HEK293 (cell line): Measurements from ENCODE around the gene SCGB3A1.

Experiments used
- CTCF ChIA-PET: fragments of 350-600 bp; formaldehyde crosslinking; extraction: SDS; loops from one replicate; lab custom pipeline; 2021; ENCODE audit warnings: antibody characterized with exemption; lab: Yijun Ruan, JAX
- POLR2A ChIA-PET: fragments of 300-600 bp; formaldehyde crosslinking; extraction: SDS; loops from one replicate; lab custom pipeline; 2020; ENCODE audit warnings: antibody characterized with exemption, inconsistent platforms; lab: Yijun Ruan, JAX
- H3K27ac ChIP-seq: fragments of 200-500 bp; sonication (Bioruptor generic); 2 replicates; pipeline ENCODE4 v1.5.1; 2014; ENCODE audit warnings: low read depth, low read length, control low read depth, inconsistent platforms; ENCODE audit errors: extremely low read depth
- H3K36me3 ChIP-seq, 2 experiments: fragments of 200-500 bp in 1 of 2; sonication (Bioruptor generic) in 1 of 2; 1 replicate in 1 of 2; 2 replicates in 1 of 2; pipeline ENCODE4 v1.5.1; 2014 to 2017; ENCODE audit warnings: inconsistent platforms in 2 of 2, low read length in 2 of 2; ENCODE audit not compliant: control insufficient read depth in 2 of 2, insufficient read depth in 1 of 2
- H3K4me1 ChIP-seq: fragments of 200-500 bp; sonication (Bioruptor generic); 2 replicates; pipeline ENCODE4 v1.5.1; 2014; ENCODE audit warnings: mild to moderate bottlenecking, low read length, inconsistent platforms; ENCODE audit not compliant: control insufficient read depth, insufficient read depth
- H3K4me3 ChIP-seq: 2 replicates; pipeline ENCODE4 v1.5.1; 2011; ENCODE audit warnings: low read depth, mild to moderate bottlenecking, control low read depth, low read length, moderate library complexity
- H3K9me3 ChIP-seq: fragments of 200-500 bp; sonication (Bioruptor generic); 2 replicates; pipeline ENCODE4 v1.5.1; 2014; ENCODE audit warnings: low read depth, low read length, inconsistent platforms; ENCODE audit not compliant: control insufficient read depth, insufficient read depth
- CTCF ChIP-seq: fragments of 450-650 bp; formaldehyde crosslinking; IDR thresholded peaks from 2 replicates; pipeline ENCODE4 v1.5.1; 2016; ENCODE audit warnings: missing biosample characterization, missing genetic modification characterization
- GFI1B ChIP-seq: fragments of 450-650 bp; formaldehyde crosslinking; IDR thresholded peaks from 2 replicates; pipeline ENCODE4 v1.5.1; 2016; ENCODE audit warnings: missing biosample characterization, missing genetic modification characterization
- KLF16 ChIP-seq: fragments of 450-650 bp; formaldehyde crosslinking; IDR thresholded peaks from 2 replicates; pipeline ENCODE4 v1.5.1; 2017; ENCODE audit warnings: missing biosample characterization, missing genetic modification characterization
- MZF1 ChIP-seq: fragments of 450-650 bp; formaldehyde crosslinking; IDR thresholded peaks from 2 replicates; pipeline ENCODE4 v1.5.1; 2017; ENCODE audit warnings: missing biosample characterization, missing genetic modification characterization, borderline replicate concordance
- OVOL3 ChIP-seq: fragments of 450-650 bp; formaldehyde crosslinking; IDR thresholded peaks from 2 replicates; pipeline ENCODE4 v1.5.1; 2016; ENCODE audit warnings: missing biosample characterization, missing genetic modification characterization
- PATZ1 ChIP-seq: fragments of 450-650 bp; formaldehyde crosslinking; IDR thresholded peaks from 2 replicates; pipeline ENCODE4 v1.5.1; 2016; ENCODE audit warnings: missing biosample characterization, missing genetic modification characterization
- SCRT2 ChIP-seq: fragments of 450-650 bp; formaldehyde crosslinking; IDR thresholded peaks from 2 replicates; pipeline ENCODE4 v1.5.1; 2016; ENCODE audit warnings: missing biosample characterization, missing genetic modification characterization
- ZIC2 ChIP-seq: fragments of 450-650 bp; formaldehyde crosslinking; IDR thresholded peaks from 2 replicates; pipeline ENCODE4 v1.5.1; 2016; ENCODE audit warnings: missing biosample characterization, missing genetic modification characterization
- ZNF114 ChIP-seq: fragments of 450-650 bp; formaldehyde crosslinking; IDR thresholded peaks from 2 replicates; pipeline ENCODE4 v1.5.0; 2017; ENCODE audit warnings: missing biosample characterization, missing genetic modification characterization
- ZNF146 ChIP-seq: fragments of 450-650 bp; formaldehyde crosslinking; IDR thresholded peaks from 2 replicates; pipeline ENCODE4 v1.5.1; 2016; ENCODE audit warnings: missing biosample characterization, missing genetic modification characterization
- ZNF16 ChIP-seq: fragments of 450-650 bp; formaldehyde crosslinking; IDR thresholded peaks from 2 replicates; pipeline ENCODE4 v1.5.1; 2016; ENCODE audit warnings: low read depth, missing biosample characterization, missing genetic modification characterization
- ZNF169 ChIP-seq: fragments of 450-650 bp; formaldehyde crosslinking; IDR thresholded peaks from 2 replicates; pipeline ENCODE4 v1.5.1; 2016; ENCODE audit warnings: missing biosample characterization, missing genetic modification characterization
- ZNF23 ChIP-seq: fragments of 450-650 bp; formaldehyde crosslinking; IDR thresholded peaks from 2 replicates; pipeline ENCODE4 v1.5.1; 2016; ENCODE audit warnings: missing biosample characterization, missing genetic modification characterization, borderline replicate concordance
- ZNF280C ChIP-seq: fragments of 450-650 bp; formaldehyde crosslinking; IDR thresholded peaks from 2 replicates; pipeline ENCODE4 v1.5.1; 2016; ENCODE audit warnings: missing biosample characterization, missing genetic modification characterization
- ZNF311 ChIP-seq: fragments of 450-650 bp; formaldehyde crosslinking; IDR thresholded peaks from 2 replicates; pipeline ENCODE4 v1.5.1; 2017; ENCODE audit warnings: missing biosample characterization, missing genetic modification characterization, borderline replicate concordance
- ZNF350 ChIP-seq: fragments of 450-650 bp; formaldehyde crosslinking; IDR thresholded peaks from 2 replicates; pipeline ENCODE4 v1.5.0; 2017; ENCODE audit warnings: missing biosample characterization, mild to moderate bottlenecking, missing genetic modification characterization
- ZNF37A ChIP-seq: fragments of 450-650 bp; IDR thresholded peaks from 2 replicates; pipeline ENCODE4 v1.5.1; 2018; ENCODE audit warnings: missing biosample characterization, missing genetic modification characterization
- ZNF529 ChIP-seq: fragments of 450-650 bp; formaldehyde crosslinking; IDR thresholded peaks from 2 replicates; pipeline ENCODE4 v1.5.1; 2017; ENCODE audit warnings: missing genetic modification characterization, missing biosample characterization; ENCODE audit not compliant: insufficient replicate concordance
- ZNF561 ChIP-seq: fragments of 450-650 bp; IDR thresholded peaks from 2 replicates; pipeline ENCODE4 v1.5.1; 2018; ENCODE audit warnings: missing biosample characterization, missing genetic modification characterization, borderline replicate concordance
- ZNF704 ChIP-seq: fragments of 450-650 bp; formaldehyde crosslinking; IDR thresholded peaks from 2 replicates; pipeline ENCODE4 v1.5.1; 2016; ENCODE audit warnings: missing biosample characterization, missing genetic modification characterization
- ZNF707 ChIP-seq: fragments of 450-650 bp; formaldehyde crosslinking; IDR thresholded peaks from 2 replicates; pipeline ENCODE4 v1.5.1; 2016; ENCODE audit warnings: missing biosample characterization, missing genetic modification characterization
- ZNF776 ChIP-seq: fragments of 450-650 bp; formaldehyde crosslinking; IDR thresholded peaks from 2 replicates; pipeline ENCODE4 v1.5.0; 2017; ENCODE audit warnings: missing biosample characterization, missing genetic modification characterization, borderline replicate concordance
- ZNF777 ChIP-seq: fragments of 450-650 bp; formaldehyde crosslinking; IDR thresholded peaks from 2 replicates; pipeline ENCODE4 v1.5.1; 2017; ENCODE audit warnings: missing biosample characterization, missing genetic modification characterization, borderline replicate concordance
- ZSCAN16 ChIP-seq: fragments of 450-650 bp; formaldehyde crosslinking; IDR thresholded peaks from 2 replicates; pipeline ENCODE4 v1.5.1; 2016; ENCODE audit warnings: missing biosample characterization, missing genetic modification characterization
- TF ChIP-seq, protein P1 (sequence below): fragments of 450-650 bp; formaldehyde crosslinking; IDR thresholded peaks from 2 replicates; pipeline ENCODE4 v1.5.1; 2016; ENCODE audit warnings: missing biosample characterization, missing genetic modification characterization, borderline replicate concordance

SCGB3A1 gene

GRCh38 chr5:180625791-180626660, 34.7 kb upstream of the SCGB3A1 start:
- no peak overlapping the region for H3K4me3 ChIP-seq
- H3K36me3 ChIP-seq = no peaks in the 10 kb centered on the region
- H3K27ac ChIP-seq = no peak overlapping the region
- TF ChIP-seq ZNF169 (no peak), ZNF777 (no peak), ZNF776 (tag by site-specific recombination) (no peak), ZNF350 (tag by site-specific recombination) (no peak), KLF16 (tag by site-specific recombination) (no peak)
- TF ChIP-seq, protein P1, sequence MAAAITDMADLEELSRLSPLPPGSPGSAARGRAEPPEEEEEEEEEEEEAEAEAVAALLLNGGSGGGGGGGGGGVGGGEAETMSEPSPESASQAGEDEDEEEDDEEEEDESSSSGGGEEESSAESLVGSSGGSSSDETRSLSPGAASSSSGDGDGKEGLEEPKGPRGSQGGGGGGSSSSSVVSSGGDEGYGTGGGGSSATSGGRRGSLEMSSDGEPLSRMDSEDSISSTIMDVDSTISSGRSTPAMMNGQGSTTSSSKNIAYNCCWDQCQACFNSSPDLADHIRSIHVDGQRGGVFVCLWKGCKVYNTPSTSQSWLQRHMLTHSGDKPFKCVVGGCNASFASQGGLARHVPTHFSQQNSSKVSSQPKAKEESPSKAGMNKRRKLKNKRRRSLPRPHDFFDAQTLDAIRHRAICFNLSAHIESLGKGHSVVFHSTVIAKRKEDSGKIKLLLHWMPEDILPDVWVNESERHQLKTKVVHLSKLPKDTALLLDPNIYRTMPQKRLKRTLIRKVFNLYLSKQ (tag by site-specific recombination) = no peak
- no peaks in the 10 kb centered on the region for H3K4me1 ChIP-seq
- POLR2A ChIA-PET = no interaction called here
- no peaks in the 10 kb centered on the region for H3K9me3 ChIP-seq
- CTCF ChIA-PET = interaction anchor here (0.8 kb wide), 1 partner anchor 311 kb away, joined by 5 read pairs; no protein-coding TSS in a partner anchor

- Histone ChIP-seq H3K27ac (no peak overlapping the region), H3K36me3 (peaks cover 0 to 3% of the 10 kb centered on the region in 2 experiments; a peak in 1 of 3 replicates)
- TF ChIP-seq ZNF23 (tag by site-specific recombination) = no peak
- TF ChIP-seq ZNF146 (tag by site-specific recombination) = no peak
- no peak for TF ChIP-seq ZNF280C (tag by site-specific recombination)
- TF ChIP-seq ZNF529 (tag by site-specific recombination) = no peak
- no peak for TF ChIP-seq ZNF311 (tag by site-specific recombination)
- TF ChIP-seq ZNF169 = no peak
- TF ChIP-seq OVOL3 (tag by site-specific recombination) = no peak
- no peak for TF ChIP-seq ZNF704 (tag by site-specific recombination)
- TF ChIP-seq ZSCAN16 (tag by site-specific recombination) = no peak
- no peak for TF ChIP-seq ZNF114 (tag by site-specific recombination)
- TF ChIP-seq ZNF561 (tag by site-specific recombination) = no peak
- no peak for TF ChIP-seq ZNF37A (tag by site-specific recombination)
- peak; percentile 71; the same call in 1 of the 2 replicates for TF ChIP-seq SCRT2 (tag by site-specific recombination)
- no peak for TF ChIP-seq CTCF (tag by site-specific recombination)
- TF ChIP-seq ZIC2 = peak; percentile 89
- TF ChIP-seq PATZ1 (tag by site-specific recombination) = 0 out of 2 replicates have a peak, but pooled peaks have one; percentile 15
- TF ChIP-seq MZF1 (tag by site-specific recombination) = no peak
- peak; percentile 67 for TF ChIP-seq ZNF16 (tag by site-specific recombination)
- no peak for TF ChIP-seq GFI1B (tag by site-specific recombination)
- TF ChIP-seq ZNF707 (tag by site-specific recombination) = no peak
Measured at GRCh38 chr5:180625125-180625790, 34.0 kb upstream of the SCGB3A1 start.

More at GRCh38 chr5:180625125-180625790, 34.0 kb upstream of the SCGB3A1 start:
- Histone ChIP-seq H3K4me3 (no peak overlapping the region), H3K4me1 (no peaks in the 10 kb centered on the region), H3K9me3 (no peaks in the 10 kb centered on the region)
- POLR2A ChIA-PET = no interaction called here
- CTCF ChIA-PET = interaction anchor here (0.8 to 1.7 kb wide), 3 partner anchors 11 to 310 kb away, joined by 3 to 5 read pairs (median 4); no protein-coding TSS in a partner anchor
